Measurements from ENCODE around the gene YARS1.
A peak's percentile ranks its signal among the peaks of the same experiment; 100 is the strongest.

The YARS1 gene

GRCh38 chr1:32775640-32776337 lies 41.4 kb downstream of the YARS1 start:
- no peak for DNase-seq

GRCh38 chr1:32774950-32775634 lies 42.1 kb downstream of the YARS1 start:
- no peak for DNase-seq

DNA sequence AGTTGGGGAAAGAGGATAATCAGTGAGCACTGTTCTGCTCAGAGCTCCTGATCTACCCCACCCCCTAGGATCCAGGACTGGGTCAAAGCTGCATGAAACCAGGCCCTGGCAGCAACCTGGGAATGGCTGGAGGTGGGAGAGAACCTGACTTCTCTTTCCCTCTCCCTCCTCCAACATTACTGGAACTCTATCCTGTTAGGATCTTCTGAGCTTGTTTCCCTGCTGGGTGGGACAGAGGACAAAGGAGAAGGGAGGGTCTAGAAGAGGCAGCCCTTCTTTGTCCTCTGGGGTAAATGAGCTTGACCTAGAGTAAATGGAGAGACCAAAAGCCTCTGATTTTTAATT lies 42.7 kb downstream of the YARS1 start:
- DNase-seq = no peak

- DNase-seq = no peak
Measured at GRCh38 chr1:32773764-32774463, 43.2 kb downstream of the YARS1 start.

DNA sequence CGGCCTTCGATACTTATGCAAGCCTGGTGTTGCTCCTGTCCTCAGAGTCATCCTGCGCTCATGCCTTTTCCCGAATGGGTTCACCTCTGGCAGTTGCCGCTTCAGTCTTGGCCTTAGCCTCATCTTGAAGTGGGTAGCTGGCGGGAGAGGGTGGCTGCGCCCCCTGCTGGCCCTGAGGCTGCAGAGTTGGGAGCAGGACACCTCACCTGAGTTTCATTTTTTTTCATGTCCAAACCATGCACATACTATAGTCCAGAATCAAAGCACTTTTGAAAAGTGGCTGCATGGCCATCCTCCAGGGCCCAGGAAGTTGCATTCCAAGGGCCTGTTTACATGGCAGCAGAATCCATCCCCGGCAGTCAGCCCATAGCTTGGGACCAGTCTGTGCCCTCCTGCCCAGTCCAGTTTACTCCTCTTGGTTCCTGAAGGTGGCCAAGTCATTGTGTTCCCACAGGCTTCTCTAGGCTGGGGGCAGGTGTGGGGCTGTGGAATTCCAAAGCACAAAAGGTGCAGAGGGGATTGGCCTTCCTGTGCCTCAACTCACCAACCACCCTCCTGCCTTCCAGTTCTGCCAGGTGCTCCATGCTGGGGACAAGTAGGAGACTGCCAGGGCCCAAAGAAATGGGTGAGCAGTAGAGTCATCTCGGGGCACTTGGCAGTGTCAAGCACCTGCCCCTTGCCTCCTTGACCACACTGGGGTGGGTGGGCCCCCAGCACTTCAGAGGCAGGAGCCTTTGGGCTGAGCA lies 44.0 kb downstream of the YARS1 start:
- DNase-seq = peak; percentile 57

DNA sequence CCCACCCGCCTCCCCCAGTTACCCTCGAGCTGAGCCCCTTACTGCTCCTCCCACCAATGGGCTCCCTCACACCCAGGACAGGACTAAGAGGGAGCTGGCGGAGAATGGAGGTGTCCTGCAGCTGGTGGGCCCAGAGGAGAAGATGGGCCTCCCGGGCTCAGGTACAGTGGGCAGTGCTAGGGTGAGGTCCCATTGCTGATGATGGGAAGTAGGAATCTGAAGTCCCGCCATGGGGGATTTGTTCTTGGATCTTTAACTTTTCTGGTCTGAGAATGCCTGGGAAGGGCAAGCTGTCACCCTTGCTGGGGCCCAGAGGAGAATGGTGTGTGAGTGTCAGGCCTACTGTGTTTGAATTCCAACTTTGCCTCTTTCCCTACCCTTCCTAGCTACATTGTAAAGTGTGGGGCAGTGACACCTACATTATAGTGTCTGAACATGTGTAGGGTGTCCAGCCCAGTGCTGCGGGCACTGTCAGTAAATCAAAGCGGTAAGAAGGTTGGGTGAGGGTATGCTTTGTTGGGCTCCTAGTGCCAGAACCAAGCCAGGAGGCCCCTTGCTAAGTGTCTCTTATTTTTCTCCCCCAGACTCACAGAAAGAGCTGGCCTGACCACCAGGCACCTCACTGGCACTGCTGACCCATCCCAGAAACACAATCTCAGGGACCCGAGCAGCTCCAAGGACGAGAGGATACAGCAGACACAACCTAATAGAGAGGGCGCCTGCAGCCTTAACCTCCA lies 44.7 kb downstream of the YARS1 start:
- no peak for DNase-seq

- no peak for DNase-seq
Measured at GRCh38 chr1:32771561-32772280, 45.4 kb downstream of the YARS1 start.

DNA sequence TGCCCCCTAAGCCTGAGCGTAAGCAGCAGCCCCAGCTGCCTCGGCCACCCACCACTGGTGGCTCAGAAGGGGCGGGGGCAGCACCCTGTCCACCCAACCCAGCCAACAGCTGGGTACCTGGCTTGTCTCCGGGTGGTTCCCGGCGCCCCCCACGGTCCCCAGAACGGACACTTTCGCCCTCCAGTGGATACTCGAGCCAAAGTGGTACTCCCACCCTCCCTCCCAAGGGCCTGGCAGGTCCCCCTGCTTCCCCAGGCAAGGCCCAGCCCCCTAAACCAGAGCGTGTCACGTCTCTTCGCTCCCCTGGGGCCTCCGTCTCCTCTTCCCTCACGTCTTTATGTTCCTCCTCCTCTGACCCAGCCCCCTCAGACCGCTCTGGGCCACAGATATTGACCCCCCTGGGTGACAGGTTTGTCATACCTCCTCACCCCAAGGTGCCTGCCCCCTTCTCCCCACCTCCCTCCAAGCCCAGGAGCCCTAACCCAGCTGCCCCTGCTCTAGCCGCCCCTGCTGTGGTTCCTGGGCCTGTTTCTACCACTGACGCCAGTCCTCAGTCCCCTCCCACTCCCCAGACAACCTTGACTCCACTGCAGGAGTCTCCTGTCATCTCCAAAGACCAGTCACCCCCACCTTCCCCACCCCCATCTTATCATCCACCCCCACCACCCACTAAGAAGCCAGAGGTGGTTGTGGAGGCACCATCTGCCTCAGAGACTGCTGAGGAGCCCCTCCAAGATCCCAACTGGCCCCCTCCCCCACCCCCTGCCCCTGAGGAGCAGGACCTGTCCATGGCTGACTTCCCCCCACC lies 46.2 kb downstream of the YARS1 start:
- no peak for DNase-seq

DNA sequence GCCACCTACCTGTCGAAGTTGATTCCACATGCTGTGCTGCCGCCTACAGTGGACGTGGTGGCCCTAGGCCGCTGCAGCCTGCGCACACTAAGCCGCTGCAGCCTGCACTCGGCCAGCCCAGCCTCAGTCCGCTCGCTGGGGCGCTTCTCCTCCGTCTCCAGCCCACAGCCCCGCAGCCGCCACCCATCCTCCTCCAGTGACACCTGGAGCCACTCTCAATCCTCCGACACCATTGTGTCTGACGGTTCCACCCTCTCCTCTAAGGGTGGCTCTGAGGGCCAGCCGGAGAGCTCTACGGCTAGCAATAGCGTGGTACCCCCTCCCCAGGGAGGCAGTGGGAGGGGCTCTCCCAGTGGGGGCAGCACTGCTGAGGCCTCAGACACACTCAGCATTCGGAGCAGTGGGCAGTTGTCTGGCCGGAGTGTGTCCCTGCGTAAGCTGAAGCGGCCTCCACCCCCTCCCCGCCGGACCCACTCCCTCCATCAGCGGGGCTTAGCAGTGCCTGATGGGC lies 46.9 kb downstream of the YARS1 start:
- no peak for DNase-seq

DNA sequence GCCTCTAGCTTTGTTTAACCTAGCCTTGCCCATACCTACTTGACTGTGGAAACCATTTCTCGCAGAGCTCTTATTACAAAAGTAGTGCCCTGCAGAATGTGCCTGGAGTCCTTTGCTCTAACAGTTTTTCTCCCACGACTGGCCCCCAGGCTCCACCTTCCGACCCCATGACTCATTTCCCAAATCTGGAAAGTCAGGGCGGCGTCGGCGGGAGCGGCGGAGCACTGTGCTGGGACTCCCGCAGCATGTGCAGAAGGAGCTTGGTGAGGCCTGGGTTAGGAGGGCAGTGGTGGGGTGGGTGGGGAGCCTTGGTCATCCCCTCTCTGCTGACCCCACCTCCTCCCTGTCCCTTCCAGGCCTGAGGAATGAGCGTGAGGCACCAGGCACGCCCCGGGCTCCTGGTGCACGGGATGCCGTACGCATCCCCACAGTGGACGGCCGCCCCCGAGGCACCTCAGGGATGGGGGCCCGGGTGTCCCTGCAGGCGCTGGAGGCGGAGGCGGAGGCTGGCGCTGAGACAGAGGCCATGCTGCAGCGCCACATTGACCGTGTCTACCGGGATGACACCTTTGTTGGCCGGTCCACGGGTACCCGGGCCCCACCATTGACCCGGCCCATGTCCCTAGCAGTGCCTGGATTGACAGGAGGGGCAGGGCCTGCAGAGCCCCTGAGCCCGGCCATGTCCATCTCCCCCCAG lies 47.5 kb downstream of the YARS1 start:
- no peak for DNase-seq

GRCh38 chr1:32768110-32768850 lies 48.9 kb downstream of the YARS1 start:
- DNase-seq = no peak

- DNase-seq = no peak
Measured at GRCh38 chr1:32767641-32768040, 49.5 kb downstream of the YARS1 start.

DNA sequence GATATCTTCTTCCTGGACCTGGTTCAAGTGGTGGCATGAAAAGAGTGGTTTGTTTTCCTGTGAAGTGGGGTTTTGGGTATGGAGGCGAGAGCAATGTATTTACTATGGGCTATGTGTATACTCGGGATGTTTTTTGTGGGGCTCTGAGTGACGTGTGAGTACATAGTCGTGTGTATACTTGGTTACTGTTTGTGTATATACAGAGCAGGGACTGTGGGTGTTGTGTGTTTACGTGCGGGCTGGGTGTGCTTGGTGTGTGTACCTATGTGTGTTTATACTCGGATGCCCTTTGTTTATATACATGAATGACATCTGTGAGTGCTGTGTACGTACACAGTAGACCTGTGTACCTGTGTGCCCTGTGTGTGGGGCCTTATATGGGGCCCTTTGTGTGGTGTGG lies 50.0 kb downstream of the YARS1 start:
- DNase-seq = no peak

GRCh38 chr1:32766328-32766972 lies 50.7 kb downstream of the YARS1 start:
- DNase-seq = no peak

DNA sequence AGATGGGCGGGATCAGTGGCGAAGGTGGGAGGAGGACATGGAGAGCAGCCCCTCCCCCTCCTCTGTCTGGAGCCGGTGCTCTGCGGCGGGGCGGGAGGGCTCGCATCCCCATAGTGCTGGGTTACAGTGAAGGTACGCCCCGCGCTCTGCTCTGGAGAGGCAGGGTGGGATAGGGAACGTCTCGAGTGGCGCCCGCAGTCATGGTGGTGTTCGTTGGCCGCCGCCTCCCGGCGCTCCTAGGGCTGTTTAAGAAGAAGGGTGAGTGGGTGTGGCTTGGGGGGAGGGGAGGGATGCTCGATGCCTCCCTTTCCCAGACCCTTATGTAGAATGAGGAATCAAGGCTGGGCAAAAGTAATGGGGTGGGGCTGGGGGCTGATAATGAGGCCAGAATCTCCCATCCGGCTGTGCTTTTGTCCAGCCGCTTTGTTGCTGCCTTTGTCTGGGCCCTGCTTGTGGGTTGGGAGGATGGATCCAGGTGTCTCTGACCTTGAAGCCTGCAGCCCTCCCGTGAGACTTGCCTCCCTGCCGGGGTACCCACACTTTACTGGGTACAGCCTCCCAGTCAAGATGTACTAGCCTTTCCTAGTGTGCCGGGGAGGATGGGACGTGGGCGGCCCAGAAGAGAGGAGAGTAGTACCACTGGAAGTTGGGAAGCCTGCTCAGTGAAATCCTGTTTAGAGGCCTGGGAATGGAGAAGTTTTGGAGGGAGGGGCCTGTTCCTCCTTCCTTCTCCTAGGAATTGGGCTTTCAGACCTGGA lies 51.4 kb downstream of the YARS1 start:
- no peak for DNase-seq

DNA sequence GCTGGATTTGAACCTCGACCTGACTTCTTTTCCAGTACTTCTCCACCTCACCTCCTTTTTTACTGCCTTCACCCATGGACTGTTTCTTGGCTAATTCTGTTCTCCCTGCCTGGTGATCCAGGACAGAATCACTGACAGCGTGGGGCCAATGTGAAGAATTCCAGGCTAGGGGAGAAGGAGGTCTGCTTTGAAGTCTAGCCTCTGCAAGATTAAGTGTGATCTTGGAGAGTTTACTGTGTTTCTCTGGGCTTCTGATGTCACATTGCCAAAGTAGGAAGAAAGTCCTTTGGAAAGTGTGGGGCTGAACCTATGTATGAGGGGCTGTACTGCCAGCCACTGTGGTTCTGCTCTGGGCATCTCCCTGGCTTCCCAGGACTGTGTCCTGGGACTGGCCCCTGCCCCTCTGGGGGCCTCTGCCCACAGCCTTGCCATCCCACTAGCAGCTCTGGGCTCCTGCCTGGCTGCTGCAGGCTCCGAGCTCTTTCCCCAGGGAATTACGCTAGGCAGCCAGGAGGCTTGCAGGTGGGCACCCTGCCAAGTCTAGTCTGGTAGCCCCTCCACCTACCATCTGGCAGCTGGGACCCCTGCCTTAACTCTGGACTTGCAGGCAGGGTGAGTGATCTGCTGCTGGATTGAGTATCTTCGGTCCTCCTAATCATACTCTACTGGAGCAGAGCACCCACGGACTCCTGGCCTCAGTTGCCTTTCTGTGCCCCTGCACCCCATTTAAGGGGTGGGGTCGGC lies 52.2 kb downstream of the YARS1 start:
- no peak for DNase-seq

DNA sequence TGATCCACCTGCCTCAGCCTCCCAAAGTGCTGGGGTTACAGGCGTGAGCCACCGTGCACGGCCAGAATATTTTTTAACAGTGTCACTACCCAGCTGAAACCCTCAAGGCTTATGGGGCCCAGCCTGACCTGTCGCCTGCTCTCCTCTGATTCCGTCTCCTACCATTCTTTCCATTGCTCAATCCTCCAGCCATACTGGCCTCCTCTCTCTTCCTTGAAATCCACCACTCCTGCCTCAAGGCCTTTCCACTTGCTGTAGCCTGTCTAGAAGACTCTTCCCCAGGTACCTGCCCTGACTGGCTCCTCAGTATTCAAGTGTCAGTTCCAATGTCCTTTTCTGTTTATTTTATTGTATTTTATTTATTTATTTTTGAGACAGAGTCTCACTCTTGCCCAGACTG lies 53.9 kb downstream of the YARS1 start:
- DNase-seq = no peak

Data from effector CD8-positive, alpha-beta T cell (primary cell).